Activated naive CD4-positive, alpha-beta T cell treated with anti-CD3 and anti-CD28 coated beads, Interleukin-2, amount 50 U/mL, for 72 hours (primary cell): ENCODE results near the gene TUNAR. TPM values are rescaled to one million over a fixed set of nuclear protein-coding genes. Genes with fewer than 3 reads are reported as not detected.

Source experiments
- total RNA-seq, 2 donors: library from RNA; stranded (reverse); gene quantifications; one replicate each; pipeline ENCODE4 v1.2.3, GENCODE V29; 2022

The TUNAR gene
- total RNA-seq, 2 donors from 2014 or later: not detected

Other genes starting within 250 kb of the TUNAR start
- not detected for gene TCL1B, start 190.4 kb upstream of the TUNAR start, total RNA-seq
- gene TCL1A, start 162.7 kb upstream of the TUNAR start, total RNA-seq: not detected
- 10 to 100 TPM in 1 of 2 donors, 1 to 10 TPM in 1; 1.9 to 10.4 TPM for gene C14orf132, start 162.5 kb downstream of the TUNAR start, total RNA-seq